K562 (cell line): ENCODE measurements around the gene RALGPS1. TPM values are rescaled to one million over a fixed set of nuclear protein-coding genes. Genes with fewer than 3 reads are reported as not detected.

ENCODE experiments used
- BHLHE40 ChIP-seq: IDR thresholded peaks from 2 replicates; pipeline ENCODE4 v1.6.1; 2011; ENCODE audit warnings: low read length, improper control_type of control experiment
- ZBTB40 ChIP-seq, 2 experiments: fragments of 450-650 bp in 1 of 2; sonication (generic) in 1 of 2; formaldehyde crosslinking in 1 of 2; IDR thresholded peaks; 2 replicates each; pipeline versions ENCODE4 v1.7.1 to v1.9.0; 2016 to 2022; ENCODE audit warnings: inconsistent platforms in 1 of 2, mild to moderate bottlenecking in 1 of 2, missing genetic modification reagents in 1 of 2
- polyA plus RNA-seq, 8 experiments: library from polyadenylated mRNA; depleted of rRNA in 4 of 8; stranded (reverse) in 5 of 8; unstranded in 3 of 8; fragments of >200 nt; fragmentation: Nextera tagmentation in 2 of 8; fragmentation: Illumina TruSeq in 1 of 8; extraction: Ambion mirVana in 2 of 8; extraction: Trizol in 1 of 8; gene quantifications; 2 replicates each; pipeline versions ENCODE4 v1.2.1 to v1.2.3, GENCODE V29; 2011 to 2014; ENCODE audit warnings: inconsistent platforms in 1 of 8, missing spikeins in 1 of 8
- total RNA-seq, 7 experiments: library from RNA; depleted of rRNA in 6 of 7; stranded (reverse); fragments of >200 nt in 6 of 7; fragmentation: Illumina TruSeq in 2 of 7; extraction: Trizol in 2 of 7; gene quantifications; 2 replicates each; pipeline versions ENCODE4 v1.2.1 to v1.2.3, GENCODE V29; 2011 to 2021; ENCODE audit warnings: low replicate concordance in 1 of 7

Gene RALGPS1
- total and polyA plus RNA-seq, 9 of the 15 experiments (the other 6 are each of a cell fraction or from before 2014, with no cell fraction given) = 0.04 to 2.6 (median 1.5) TPM

- no peak for TF ChIP-seq ZBTB40 (IDR thresholded peaks at IDR 0.05)
- no peak for TF ChIP-seq ZBTB40 (CRISPR knock-in tag; IDR thresholded peaks at IDR 0.05)
- no peak for TF ChIP-seq BHLHE40
Observed at GRCh38 chr9:127078336-127078735, 163.8 kb downstream of the RALGPS1 start (continued).
